ENCODE results near the gene LITAF.

Gene LITAF

GRCh38 chr16:11586856-11587642, at the start of gene LITAF:
LITAF (minus strand) TSS chr16:11586919; CDS start chr16:11556730, 30,189 bp downstream.
- DNase-seq (ENCODE audit: low spot score) = peak; percentile 90

- DNase-seq (ENCODE audit: low spot score) = peak; percentile 65
Measured at GRCh38 chr16:11636172-11636721, 49.5 kb upstream of the LITAF start.

- no peak for DNase-seq (ENCODE audit: low spot score)
Measured at GRCh38 chr16:11635679-11636171, 49.0 kb upstream of the LITAF start.

- no peak for DNase-seq (ENCODE audit: low spot score)
Measured at GRCh38 chr16:11635113-11635652, 48.5 kb upstream of the LITAF start.

- no peak for DNase-seq (ENCODE audit: low spot score)
Measured at GRCh38 chr16:11634312-11634711, 47.6 kb upstream of the LITAF start.

- no peak for DNase-seq (ENCODE audit: low spot score)
Measured at GRCh38 chr16:11633113-11633512, 46.4 kb upstream of the LITAF start.

GRCh38 chr16:11632455-11632939, 45.8 kb upstream of the LITAF start:
- DNase-seq (ENCODE audit: low spot score) = no peak

GRCh38 chr16:11631214-11631613, 44.5 kb upstream of the LITAF start:
- peak; percentile 0 for DNase-seq (ENCODE audit: low spot score)

- no peak for DNase-seq (ENCODE audit: low spot score)
Measured at GRCh38 chr16:11630768-11631056, 44.0 kb upstream of the LITAF start.

- no peak for DNase-seq (ENCODE audit: low spot score)
Measured at GRCh38 chr16:11630046-11630767, 43.5 kb upstream of the LITAF start.

GRCh38 chr16:11629071-11630030, 42.6 kb upstream of the LITAF start:
- no peak for DNase-seq (ENCODE audit: low spot score)

GRCh38 chr16:11627822-11628457, 41.2 kb upstream of the LITAF start:
- DNase-seq (ENCODE audit: low spot score) = no peak

GRCh38 chr16:11627292-11627663, 40.6 kb upstream of the LITAF start:
- no peak for DNase-seq (ENCODE audit: low spot score)

GRCh38 chr16:11626657-11627291, 40.1 kb upstream of the LITAF start:
- no peak for DNase-seq (ENCODE audit: low spot score)

GRCh38 chr16:11625769-11626168, 39.0 kb upstream of the LITAF start:
- DNase-seq (ENCODE audit: low spot score) = no peak

GRCh38 chr16:11624636-11625607, 38.2 kb upstream of the LITAF start:
- DNase-seq (ENCODE audit: low spot score) = no peak

GRCh38 chr16:11624205-11624604, 37.5 kb upstream of the LITAF start:
- DNase-seq (ENCODE audit: low spot score) = no peak

- DNase-seq (ENCODE audit: low spot score) = no peak
Measured at GRCh38 chr16:11621920-11622651, 35.4 kb upstream of the LITAF start.

GRCh38 chr16:11621539-11621919, 34.8 kb upstream of the LITAF start:
- no peak for DNase-seq (ENCODE audit: low spot score)

Data from iPS-NIHi11 (cell line).